HCT116 (cell line): Measurements from ENCODE around the gene FTHL17. TPM values are rescaled to one million over a fixed set of nuclear protein-coding genes. Genes with fewer than 3 reads are reported as not detected.

Source experiments
- ATAC-seq: fragments of 200-7000 bp; cut with Tn5 transposase; 2 replicates; pipeline ENCODE4 v1.9.1; 2020; ENCODE audit warnings: mild to moderate bottlenecking, moderate library complexity
- BruUV-seq: library from RNA; stranded (reverse); fragments of 400-500 nt; replicated peaks from 2 replicates; lab custom pipeline; 2021; lab: Mats Ljungman, UMichigan
- CTCF ChIA-PET: fragments of 300-600 bp; sonication (Branson Sonifier 250); formaldehyde crosslinking; loops from one replicate; lab custom pipeline; 2021; ENCODE audit warnings: antibody characterized with exemption; lab: Charles Lee
- POLR2A ChIA-PET: fragments of 300-600, 350-600 bp; sonication (Branson Sonifier 250); formaldehyde crosslinking; loops from one replicate; lab custom pipeline; 2021; ENCODE audit warnings: antibody characterized with exemption; lab: Charles Lee
- RAD21 ChIA-PET, 2 experiments: fragments of 300-600 bp; sonication (Branson Sonifier 250); formaldehyde crosslinking; loops; one replicate each; lab custom pipeline; 2023; ENCODE audit warnings: low total read pairs in 2 of 2; ENCODE audit not compliant: uncharacterized antibody in 2 of 2, unreplicated experiment in 2 of 2, low non-redundant PET in 1 of 2; lab: Charles Lee
- DNase-seq: peaks from one replicate; pipeline ENCODE4 v3.0.0-alpha.2; 2010; ENCODE audit warnings: low read depth, low spot score
- H2AFZ ChIP-seq: fragments of 200-600 bp; shearing (Covaris generic), sonication (generic); 2 replicates; pipeline ENCODE4 v1.6.1; 2017; ENCODE audit warnings: low read depth, mixed run types, mixed read lengths, antibody characterized with exemption, low read length; ENCODE audit not compliant: poor library complexity, severe bottlenecking
- H3K27ac ChIP-seq: 2 replicates; pipeline ENCODE4 v1.5.1; 2012; ENCODE audit warnings: low read depth, low read length
- H3K27me3 ChIP-seq: fragments of 200-600 bp; sonication (generic); 2 replicates; pipeline ENCODE4 v1.6.1; 2016; ENCODE audit warnings: mixed run types, low read length, mixed read lengths; ENCODE audit not compliant: insufficient read depth
- H3K36me3 ChIP-seq, 2 experiments: fragments of 200-500 bp in 1 of 2; fragments of 200-600 bp in 1 of 2; sonication (Bioruptor generic) in 1 of 2; sonication (generic) in 1 of 2; 2 replicates each; pipeline versions ENCODE4 v1.5.1 to v1.6.1; 2014 to 2016; ENCODE audit warnings: low read length in 2 of 2, inconsistent platforms in 1 of 2, mixed read lengths in 1 of 2, mixed run types in 1 of 2; ENCODE audit not compliant: insufficient read depth in 2 of 2, control insufficient read depth in 1 of 2
- H3K4me1 ChIP-seq, 2 experiments: fragments of 200-600 bp in 1 of 2; sonication (generic) in 1 of 2; 2 replicates each; pipeline versions ENCODE4 v1.5.1 to v1.6.1; 2012 to 2017; ENCODE audit warnings: low read length in 2 of 2, inconsistent platforms in 1 of 2, mild to moderate bottlenecking in 1 of 2, mixed read lengths in 1 of 2, mixed run types in 1 of 2, moderate library complexity in 1 of 2; ENCODE audit not compliant: insufficient read depth in 2 of 2, control insufficient read depth in 1 of 2
- H3K4me2 ChIP-seq: fragments of 200-600 bp; sonication (generic); 2 replicates; pipeline ENCODE4 v1.6.1; 2017; ENCODE audit warnings: mixed run types, low read length, mixed read lengths
- H3K4me3 ChIP-seq, 2 experiments: fragments of 200-600 bp in 1 of 2; sonication (generic) in 1 of 2; replicated peaks in 1 of 2; 2 replicates each; pipeline ENCODE4 v1.5.1; 2011 to 2016; ENCODE audit warnings: low read length in 2 of 2, control low read depth in 1 of 2, low read depth in 1 of 2, mild to moderate bottlenecking in 1 of 2, mixed read lengths in 1 of 2, mixed run types in 1 of 2
- H3K79me2 ChIP-seq: fragments of 200-600 bp; sonication (generic); 2 replicates; pipeline ENCODE4 v1.6.1; 2017; ENCODE audit warnings: mild to moderate bottlenecking, mixed run types, low read length, moderate library complexity, mixed read lengths; ENCODE audit not compliant: insufficient read depth
- H3K9ac ChIP-seq: fragments of 200-600 bp; sonication (generic); 2 replicates; pipeline ENCODE4 v1.6.1; 2016; ENCODE audit warnings: low read length, mixed read lengths
- H3K9me2 ChIP-seq: fragments of 200-600 bp; sonication (generic), shearing (Covaris generic); 2 replicates; pipeline ENCODE4 v1.6.1; 2017; ENCODE audit warnings: mixed run types, mild to moderate bottlenecking, moderate library complexity; ENCODE audit not compliant: insufficient read depth
- H3K9me3 ChIP-seq, 2 experiments: fragments of 200-500 bp in 1 of 2; fragments of 200-600 bp in 1 of 2; sonication (Bioruptor generic) in 1 of 2; sonication (generic) in 1 of 2; 2 replicates each; pipeline ENCODE4 v1.6.1; 2014 to 2017; ENCODE audit warnings: low read length in 2 of 2, mixed read lengths in 2 of 2, inconsistent platforms in 1 of 2, low read depth in 1 of 2, mild to moderate bottlenecking in 1 of 2, mixed run types in 1 of 2, moderate library complexity in 1 of 2; ENCODE audit not compliant: control insufficient read depth in 1 of 2, insufficient read depth in 1 of 2
- H4K20me1 ChIP-seq: fragments of 200-600 bp; sonication (generic), shearing (Covaris generic); 2 replicates; pipeline ENCODE4 v1.6.1; 2017; ENCODE audit warnings: mixed run types, mild to moderate bottlenecking, moderate library complexity; ENCODE audit not compliant: insufficient read depth
- ATF3 ChIP-seq: IDR thresholded peaks from 2 replicates; pipeline ENCODE4 v1.6.1; 2012
- CEBPB ChIP-seq: IDR thresholded peaks from 2 replicates; pipeline ENCODE4 v1.6.1; 2012; ENCODE audit warnings: low read depth
- EZH2 ChIP-seq: fragments of 200-600 bp; sonication (generic); IDR thresholded peaks from 2 replicates; pipeline ENCODE4 v1.6.1; 2017; ENCODE audit warnings: antibody characterized with exemption, mixed run types
- EZH2phosphoT487 ChIP-seq: fragments of 200-600 bp; IDR thresholded peaks from 2 replicates; pipeline ENCODE4 v1.6.1; 2018; ENCODE audit warnings: antibody characterized with exemption, borderline replicate concordance
- FOSL1 ChIP-seq: IDR thresholded peaks from 2 replicates; pipeline ENCODE4 v1.6.1; 2012; ENCODE audit warnings: low read depth
- POLR2A ChIP-seq: IDR thresholded peaks from 2 replicates; pipeline ENCODE4 v1.7.0; 2011; ENCODE audit warnings: borderline replicate concordance; ENCODE audit not compliant: insufficient read depth, insufficient read length; ENCODE audit errors: extremely low read depth
- REST ChIP-seq: IDR thresholded peaks from 2 replicates; pipeline ENCODE4 v1.6.1; 2012; ENCODE audit warnings: low read depth
- SP1 ChIP-seq: IDR thresholded peaks from 2 replicates; pipeline ENCODE4 v1.6.1; 2012; ENCODE audit warnings: low read depth
- SRF ChIP-seq: IDR thresholded peaks from 2 replicates; pipeline ENCODE4 v1.6.1; 2012; ENCODE audit warnings: low read depth
- TCF7L2 ChIP-seq: IDR thresholded peaks from 2 replicates; pipeline ENCODE4 v1.7.0; 2011; ENCODE audit warnings: borderline replicate concordance, inconsistent platforms; ENCODE audit not compliant: insufficient read depth, insufficient read length; ENCODE audit errors: extremely low read depth
- ZFX ChIP-seq: fragments of 450-650 bp; IDR thresholded peaks from 2 replicates; pipeline ENCODE4 v1.6.1; 2017
- intact Hi-C: fragments of 100-400 bp; cut with micrococcal nuclease; formaldehyde crosslinking; loops from 2 replicates; pipeline ENCODE4 v1.10.0; 2022
- total RNA-seq: library from RNA; stranded (reverse); gene quantifications from one replicate; pipeline ENCODE4 v1.2.1, GENCODE V29; 2021; ENCODE audit not compliant: unreplicated experiment

FTHL17 gene
- total RNA-seq, 1 experiment from 2014 or later = not detected

DNA sequence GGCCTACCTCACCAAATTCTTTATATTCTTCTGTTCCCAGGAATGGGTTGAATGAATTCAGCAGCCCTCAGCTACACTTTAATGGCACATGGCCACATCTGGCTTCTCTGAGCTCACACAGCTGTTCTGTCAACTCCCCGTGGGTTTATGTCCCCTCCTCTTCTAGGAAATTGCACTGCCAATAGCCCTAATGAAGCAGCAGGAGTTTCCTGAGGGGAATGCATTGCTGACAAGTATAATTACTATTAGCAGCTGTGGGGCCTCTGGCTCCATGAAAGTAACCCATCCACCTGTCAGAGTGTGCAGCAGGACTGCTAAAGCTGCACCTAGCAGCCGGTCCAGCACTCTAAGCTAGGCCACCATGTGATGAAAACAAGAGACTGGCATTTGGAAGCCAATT, 50.3 kb downstream of the FTHL17 start:
- Histone ChIP-seq H3K4me3 (no peak overlapping the region), H3K9ac (no peak overlapping the region), H3K27me3 (no peaks in the 10 kb centered on the region), H4K20me1 (no peaks in the 10 kb centered on the region), H3K79me2 (no peaks in the 10 kb centered on the region), H3K36me3 (no peaks in the 10 kb centered on the region), H3K9me3 (no peaks in the 10 kb centered on the region), H3K27ac (no peak overlapping the region), H3K4me2 (no peak overlapping the region), H3K4me1 (no peaks in the 10 kb centered on the region), H2AFZ (no peak overlapping the region), H3K9me2 (no peaks in the 10 kb centered on the region)
- ChIA-PET POLR2A (no interaction called here), CTCF (no interaction called here), RAD21 (no interaction called here)
- DNase-seq (no peak), ATAC-seq (no peak)
- BruUV-seq = no TSS peak
- no peak for TF ChIP-seq EZH2
- TF ChIP-seq SP1 = no peak
- no peak for TF ChIP-seq CEBPB
- no peak for TF ChIP-seq SRF
- no peak for TF ChIP-seq FOSL1
- TF ChIP-seq POLR2A = no peak
- TF ChIP-seq ATF3 = no peak
- no peak for TF ChIP-seq EZH2phosphoT487
- no peak for TF ChIP-seq TCF7L2
- no peak for TF ChIP-seq ZFX
- TF ChIP-seq REST = no peak
- intact Hi-C loops = no loop called here

Other genes starting within 250 kb of the FTHL17 start
- gene TAB3, start 182.8 kb downstream of the FTHL17 start, total RNA-seq = 11.2 TPM